Lower lobe of right lung (tissue), 2 donors: ENCODE measurements around the gene CTF1. TPM values are rescaled to one million over a fixed set of nuclear protein-coding genes. Genes with fewer than 3 reads are reported as not detected.
"Not testable (repeated sequence)": the region's sequence is repeated elsewhere in the genome, so short reads cannot be mapped to it uniquely, and the experiment has no call there.

Experiments used
- ATAC-seq, 2 donors: fragments of 200-7000 bp; cut with Tn5 transposase; one replicate each; pipeline ENCODE4 v1.9.1; 2020 to 2022; ENCODE audit warnings: mild to moderate bottlenecking in 2 of 2, moderate library complexity in 2 of 2
- DNase-seq: peaks from one replicate; pipeline ENCODE4 v3.0.0-alpha.2; 2020
- H3K27ac ChIP-seq: fragments of 200-600 bp; one replicate; pipeline ENCODE4 v1.8.0; 2022
- H3K27me3 ChIP-seq: fragments of 200-600 bp; one replicate; pipeline ENCODE4 v1.8.0; 2022; ENCODE audit warnings: low read depth
- H3K36me3 ChIP-seq: fragments of 200-600 bp; one replicate; pipeline ENCODE4 v1.8.0; 2022; ENCODE audit warnings: mild to moderate bottlenecking
- H3K4me1 ChIP-seq: fragments of 200-600 bp; one replicate; pipeline ENCODE4 v1.8.0; 2022
- H3K4me3 ChIP-seq: fragments of 200-600 bp; one replicate; pipeline ENCODE4 v1.8.0; 2022; ENCODE audit warnings: mild to moderate bottlenecking
- H3K9me3 ChIP-seq: fragments of 200-600 bp; one replicate; pipeline ENCODE4 v1.8.0; 2022
- intact Hi-C: fragments of 100-400 bp; cut with DNase I; formaldehyde crosslinking; loops from one replicate; pipeline ENCODE4 v1.11.0; 2022
- total RNA-seq: library from RNA; stranded (reverse); fragmentation: NEBNext Ultra II Directional; extraction: Animal tissue kit (Norgen Biotek cat#: 25700); gene quantifications from one replicate; pipeline ENCODE4 v1.2.1, GENCODE V29; 2021
- TF ChIP-seq, protein P1 (sequence below): fragments of 200-600 bp; IDR thresholded peaks from one replicate; pipeline ENCODE4 v1.8.0; 2022; ENCODE audit warnings: antibody characterized with exemption, mild to moderate bottlenecking
- donor health status: DM: no; HTN: yes; CAD: no; lungs with severe emphysema.

Gene CTF1
- total RNA-seq, 1 donor from 2014 or later: 10.3 TPM

DNA sequence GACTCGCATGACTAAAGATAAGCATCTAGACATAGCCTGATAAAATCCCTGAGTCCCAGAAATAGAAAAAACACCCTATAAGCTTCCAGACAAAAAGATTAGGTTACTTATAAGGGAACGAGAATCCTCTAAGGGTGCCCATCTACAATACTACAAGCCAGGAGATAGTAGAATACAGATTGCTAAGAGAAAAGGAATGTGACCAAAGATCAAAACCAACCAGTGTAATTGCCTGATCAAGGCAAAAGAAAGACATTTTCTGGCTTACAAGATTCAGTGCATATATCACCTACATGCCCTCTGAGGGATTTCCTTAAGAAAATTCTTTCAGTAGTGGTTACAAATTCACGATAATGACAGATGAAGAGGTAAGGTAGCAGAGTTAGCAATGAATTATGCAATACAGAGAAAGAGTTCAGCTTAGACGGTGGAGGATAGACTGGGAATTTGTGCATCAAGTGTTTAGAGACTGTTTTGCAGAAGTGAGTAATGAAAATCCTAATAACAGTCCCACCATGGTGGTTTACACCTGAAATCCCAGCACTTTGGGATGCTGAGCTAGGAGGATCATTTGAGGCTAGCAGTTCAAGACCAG lies 37.5 kb upstream of the CTF1 start:
- no peaks in the 10 kb centered on the region for H3K4me1 ChIP-seq

DNA sequence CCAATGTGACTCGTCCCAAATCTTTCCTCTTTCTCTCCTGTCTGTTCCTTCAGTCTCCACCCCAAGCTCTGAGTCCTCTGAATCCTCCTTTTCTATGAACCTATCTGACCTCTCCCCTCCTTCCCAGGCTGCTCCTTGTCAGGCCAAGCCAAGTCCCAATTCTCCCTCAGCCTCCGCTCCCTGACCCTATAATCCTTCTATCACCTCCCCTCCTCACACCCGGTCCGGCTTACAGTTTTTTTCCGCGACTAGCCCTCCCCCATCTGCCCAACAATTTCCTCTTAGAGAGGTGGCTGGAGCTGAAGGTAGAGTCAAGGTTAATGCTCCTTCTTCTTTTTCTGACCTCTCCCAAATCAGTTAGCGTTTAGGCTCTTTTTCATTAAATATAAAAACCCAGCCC lies 35.7 kb upstream of the CTF1 start:
- H3K4me1 ChIP-seq, H3K36me3 ChIP-seq, H3K27me3 ChIP-seq, H3K4me3 ChIP-seq, H3K9me3 ChIP-seq, DNase-seq, H3K27ac ChIP-seq, ATAC-seq, intact Hi-C loops: not testable (repeated sequence)

More for the DNA sequence above, 37.5 kb upstream of the CTF1 start:
- no peak for DNase-seq
- Histone ChIP-seq H3K27ac (no peak overlapping the region), H3K36me3 (peaks cover 9% of the 10 kb centered on the region), H3K9me3 (no peaks in the 10 kb centered on the region), H3K4me3 (no peak overlapping the region), H3K27me3 (no peaks in the 10 kb centered on the region)
- intact Hi-C loops: no loop called here
- TF ChIP-seq, protein P1, sequence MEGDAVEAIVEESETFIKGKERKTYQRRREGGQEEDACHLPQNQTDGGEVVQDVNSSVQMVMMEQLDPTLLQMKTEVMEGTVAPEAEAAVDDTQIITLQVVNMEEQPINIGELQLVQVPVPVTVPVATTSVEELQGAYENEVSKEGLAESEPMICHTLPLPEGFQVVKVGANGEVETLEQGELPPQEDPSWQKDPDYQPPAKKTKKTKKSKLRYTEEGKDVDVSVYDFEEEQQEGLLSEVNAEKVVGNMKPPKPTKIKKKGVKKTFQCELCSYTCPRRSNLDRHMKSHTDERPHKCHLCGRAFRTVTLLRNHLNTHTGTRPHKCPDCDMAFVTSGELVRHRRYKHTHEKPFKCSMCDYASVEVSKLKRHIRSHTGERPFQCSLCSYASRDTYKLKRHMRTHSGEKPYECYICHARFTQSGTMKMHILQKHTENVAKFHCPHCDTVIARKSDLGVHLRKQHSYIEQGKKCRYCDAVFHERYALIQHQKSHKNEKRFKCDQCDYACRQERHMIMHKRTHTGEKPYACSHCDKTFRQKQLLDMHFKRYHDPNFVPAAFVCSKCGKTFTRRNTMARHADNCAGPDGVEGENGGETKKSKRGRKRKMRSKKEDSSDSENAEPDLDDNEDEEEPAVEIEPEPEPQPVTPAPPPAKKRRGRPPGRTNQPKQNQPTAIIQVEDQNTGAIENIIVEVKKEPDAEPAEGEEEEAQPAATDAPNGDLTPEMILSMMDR: no peak
- no peak for ATAC-seq

DNA sequence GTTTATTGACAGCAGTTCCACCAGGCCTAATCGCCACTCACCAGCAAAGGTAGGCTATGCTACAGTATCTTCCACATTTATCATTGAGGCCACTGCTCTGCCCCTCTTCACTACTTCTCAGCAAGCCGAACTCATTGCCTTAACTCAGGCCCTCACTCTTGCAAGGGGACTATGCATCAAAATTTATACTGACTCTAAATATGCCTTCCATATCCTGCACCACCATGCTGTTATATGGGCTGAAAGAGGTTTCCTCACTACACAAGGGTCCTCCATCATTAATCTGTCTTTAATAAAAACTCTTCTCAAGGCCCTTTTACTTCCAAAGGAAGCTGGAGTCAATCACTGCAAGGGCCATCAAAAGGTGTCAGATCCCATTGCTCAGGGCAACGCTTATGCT lies 33.2 kb upstream of the CTF1 start:
- DNase-seq, H3K9me3 ChIP-seq, H3K27ac ChIP-seq, ATAC-seq, intact Hi-C loops, H3K36me3 ChIP-seq, H3K27me3 ChIP-seq, H3K4me3 ChIP-seq, H3K4me1 ChIP-seq: not testable (repeated sequence)

DNA sequence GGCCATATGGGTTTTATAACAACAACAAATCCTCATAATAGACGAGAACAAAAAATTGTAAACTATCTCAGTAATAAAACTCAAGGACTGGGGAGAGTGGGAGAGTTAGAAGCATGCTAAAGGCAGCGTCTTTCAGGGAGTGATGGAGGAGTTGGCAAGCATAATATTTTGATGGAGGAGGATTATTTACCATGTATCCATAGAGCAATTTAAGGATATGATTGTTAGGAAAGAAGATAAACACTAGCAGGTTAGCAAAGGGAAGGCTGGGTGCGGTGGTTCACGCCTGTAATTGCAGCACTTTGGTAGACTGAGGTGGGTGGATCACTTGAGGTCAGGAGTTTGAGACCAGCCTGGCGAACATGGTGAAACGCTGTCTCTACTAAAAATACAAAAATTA lies 30.4 kb upstream of the CTF1 start:
- H3K9me3 ChIP-seq: no peaks in the 10 kb centered on the region
- no peaks in the 10 kb centered on the region for H3K27me3 ChIP-seq
- H3K36me3 ChIP-seq: no peaks in the 10 kb centered on the region
- no peak overlapping the region for H3K4me3 ChIP-seq
- H3K4me1 ChIP-seq: no peaks in the 10 kb centered on the region
- DNase-seq: no peak
- no peak overlapping the region for H3K27ac ChIP-seq
- ATAC-seq: no peak
- intact Hi-C loops: no loop called here
- TF ChIP-seq, protein P1: no peak

DNA sequence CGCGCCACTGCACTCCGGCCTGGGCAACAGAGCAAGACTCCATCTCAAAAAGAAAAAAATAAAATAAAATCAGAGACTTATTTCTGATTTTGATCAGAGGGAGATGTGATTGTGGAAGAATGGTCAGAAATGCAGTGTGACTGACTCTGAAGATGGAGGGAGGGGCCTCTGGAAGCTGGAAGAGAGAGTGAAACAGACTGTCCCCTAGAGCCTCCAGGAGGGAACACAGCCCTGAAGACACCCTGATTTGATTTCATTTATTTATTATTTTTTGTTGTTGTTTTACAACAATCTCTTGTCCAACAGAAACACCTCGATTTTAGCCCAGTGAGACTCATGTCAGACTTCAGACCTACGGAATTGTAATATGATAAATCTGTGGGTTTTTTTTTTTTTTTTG lies 28.7 kb upstream of the CTF1 start:
- Histone ChIP-seq H3K4me1 (no peaks in the 10 kb centered on the region), H3K27me3 (no peaks in the 10 kb centered on the region), H3K4me3 (no peak overlapping the region), H3K36me3 (peaks cover 6% of the 10 kb centered on the region), H3K9me3 (no peaks in the 10 kb centered on the region), H3K27ac (no peak overlapping the region)
- DNase-seq (no peak), ATAC-seq (no peak)
- TF ChIP-seq, protein P1: no peak
- intact Hi-C loops: no loop called here

DNA sequence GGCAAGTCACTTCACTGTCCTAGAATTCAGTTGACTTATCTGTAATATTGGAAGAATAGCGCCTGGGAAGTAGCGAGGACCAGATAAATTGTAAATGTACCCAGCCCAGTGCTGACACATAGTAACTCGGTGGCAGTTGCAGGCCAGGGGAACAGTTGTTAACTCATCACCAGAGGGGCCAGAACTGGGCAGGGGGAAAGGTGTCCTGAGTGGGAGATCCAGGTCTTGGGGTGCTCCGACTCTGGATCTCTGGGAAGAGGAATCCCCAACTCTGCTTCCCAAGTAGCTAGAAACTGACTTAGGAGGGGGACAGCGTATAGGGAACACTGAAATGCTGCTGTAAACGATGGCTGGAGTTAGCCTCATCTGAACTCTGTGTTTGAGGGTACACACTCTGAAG lies 25.5 kb upstream of the CTF1 start:
- Histone ChIP-seq H3K4me1 (peaks cover 8% of the 10 kb centered on the region), H3K27me3 (no peaks in the 10 kb centered on the region), H3K4me3 (no peak overlapping the region), H3K27ac (no peak overlapping the region), H3K9me3 (no peaks in the 10 kb centered on the region), H3K36me3 (peaks cover 6% of the 10 kb centered on the region)
- intact Hi-C loops: no loop called here
- no peak for ATAC-seq
- TF ChIP-seq, protein P1: no peak
- DNase-seq: no peak
